ENCODE results near the gene THSD4. TPM values are rescaled to one million over a fixed set of nuclear protein-coding genes. Genes with fewer than 3 reads are reported as not detected.

Gene THSD4
- total RNA-seq, 2 donors from 2014 or later, result 71.2 to 150 TPM

- ATAC-seq (ENCODE audit: insufficient number of reproducible peaks, low FRiP score, low read depth), result no peak
- Histone ChIP-seq H3K36me3 (peaks cover 15% of the 10 kb centered on the region), H3K27me3 (replicated peaks; ENCODE audit: insufficient read depth) (no peaks in the 10 kb centered on the region), H3K27ac (no peak overlapping the region), H3K4me3 (no peak overlapping the region), H3K9me3 (no peaks in the 10 kb centered on the region), H3K4me1 (ENCODE audit: control insufficient read depth in 1 of 2, low read depth in 2 of 2) (peaks cover 0 to 13% of the 10 kb centered on the region in 2 donors)
- no peak for TF ChIP-seq CTCF (IDR thresholded peaks at IDR 0.05)
- DNase-seq (ENCODE audit: low spot score), result no peak
Measured at GRCh38 chr15:71760852-71761251, 645.6 kb downstream of the THSD4 start.

GRCh38 chr15:71761649-71762048 is 646.4 kb downstream of the THSD4 start:
- no peak for DNase-seq (ENCODE audit: low spot score)
- Histone ChIP-seq H3K27ac (no peak overlapping the region), H3K27me3 (replicated peaks; ENCODE audit: insufficient read depth) (no peaks in the 10 kb centered on the region), H3K9me3 (no peaks in the 10 kb centered on the region), H3K4me1 (ENCODE audit: control insufficient read depth in 1 of 2, low read depth in 2 of 2) (peaks cover 0 to 13% of the 10 kb centered on the region in 2 donors), H3K36me3 (peaks cover 16% of the 10 kb centered on the region), H3K4me3 (no peak overlapping the region)
- peak; percentile 61 for ATAC-seq (ENCODE audit: insufficient number of reproducible peaks, low FRiP score, low read depth)
- TF ChIP-seq CTCF (IDR thresholded peaks at IDR 0.05), result no peak

- DNase-seq (ENCODE audit: low spot score), result no peak
- no peak for TF ChIP-seq CTCF (IDR thresholded peaks at IDR 0.05)
Measured at GRCh38 chr15:71768184-71768583, 652.9 kb downstream of the THSD4 start.

GRCh38 chr15:71773206-71773859 is 658.1 kb downstream of the THSD4 start:
- no peak for DNase-seq (ENCODE audit: low spot score)
- Histone ChIP-seq H3K27me3 (replicated peaks; ENCODE audit: insufficient read depth) (no peaks in the 10 kb centered on the region), H3K4me3 (no peak overlapping the region), H3K27ac (no peak overlapping the region), H3K36me3 (no peaks in the 10 kb centered on the region), H3K9me3 (no peaks in the 10 kb centered on the region), H3K4me1 (ENCODE audit: control insufficient read depth in 1 of 2, low read depth in 2 of 2) (peaks cover 0 to 8% of the 10 kb centered on the region in 2 donors)
- TF ChIP-seq CTCF (IDR thresholded peaks at IDR 0.05), result no peak
- ATAC-seq (ENCODE audit: insufficient number of reproducible peaks, low FRiP score, low read depth), result no peak

More at GRCh38 chr15:71768184-71768583, 652.9 kb downstream of the THSD4 start:
- Histone ChIP-seq H3K9me3 (no peaks in the 10 kb centered on the region), H3K27me3 (replicated peaks; ENCODE audit: insufficient read depth) (no peaks in the 10 kb centered on the region), H3K4me1 (ENCODE audit: control insufficient read depth in 1 of 2, low read depth in 2 of 2) (no peaks in the 10 kb centered on the region), H3K27ac (no peak overlapping the region), H3K36me3 (peaks cover 8% of the 10 kb centered on the region), H3K4me3 (no peak overlapping the region)
- ATAC-seq (ENCODE audit: insufficient number of reproducible peaks, low FRiP score, low read depth), result no peak

GRCh38 chr15:71775856-71776255 is 660.6 kb downstream of the THSD4 start:
- no peak overlapping the region for H3K27ac ChIP-seq

More at GRCh38 chr15:71775856-71776255, 660.6 kb downstream of the THSD4 start:
- no peak overlapping the region for H3K4me3 ChIP-seq
- no peak for TF ChIP-seq CTCF (IDR thresholded peaks at IDR 0.05)
- peaks cover 4 to 33% of the 10 kb centered on the region in 2 donors for H3K4me1 ChIP-seq (ENCODE audit: control insufficient read depth in 1 of 2, low read depth in 2 of 2)
- no peak for ATAC-seq (ENCODE audit: insufficient number of reproducible peaks, low FRiP score, low read depth)
- no peaks in the 10 kb centered on the region for H3K9me3 ChIP-seq
- no peak for DNase-seq (ENCODE audit: low spot score)
- H3K27me3 ChIP-seq (replicated peaks; ENCODE audit: insufficient read depth), result no peaks in the 10 kb centered on the region
- no peaks in the 10 kb centered on the region for H3K36me3 ChIP-seq

Measured in thoracic aorta (tissue), 2 donors.